HepG2 (cell line): ENCODE measurements around the gene RARG. TPM values are rescaled to one million over a fixed set of nuclear protein-coding genes. Genes with fewer than 3 reads are reported as not detected.
A peak's percentile ranks its signal among the peaks of the same experiment; 100 is the strongest.

Source experiments
- HNRNPH1 ChIP-seq: fragments of 200-400 bp; formaldehyde crosslinking; optimal IDR thresholded peaks from 2 replicates; pipeline ENCODE3; 2017; ENCODE audit warnings: mild to moderate bottlenecking, low read depth, low read length
- HOXA5 ChIP-seq: sonication (generic); formaldehyde crosslinking; IDR thresholded peaks from 2 replicates; pipeline ENCODE4 v1.4.0; 2020; ENCODE audit warnings: missing genetic modification reagents
- ZBTB38 ChIP-seq: sonication (generic); formaldehyde crosslinking; IDR thresholded peaks from 2 replicates; pipeline ENCODE4 v1.5.1; 2020; ENCODE audit warnings: mild to moderate bottlenecking, missing genetic modification reagents
- ZNF225 ChIP-seq: sonication (generic); formaldehyde crosslinking; IDR thresholded peaks from 2 replicates; pipeline ENCODE4 v1.4.0; 2020; ENCODE audit warnings: mild to moderate bottlenecking, missing genetic modification reagents
- ZNF350 ChIP-seq: sonication (generic); formaldehyde crosslinking; IDR thresholded peaks from 2 replicates; pipeline ENCODE4 v1.4.0; 2020; ENCODE audit warnings: mild to moderate bottlenecking, low read depth, missing genetic modification reagents, borderline replicate concordance
- ZNF670 ChIP-seq: sonication (generic); formaldehyde crosslinking; IDR thresholded peaks from 2 replicates; pipeline ENCODE4 v1.8.0; 2022; ENCODE audit warnings: mild to moderate bottlenecking, missing genetic modification reagents, borderline replicate concordance
- ZNF777 ChIP-seq: sonication (generic); formaldehyde crosslinking; IDR thresholded peaks from 2 replicates; pipeline ENCODE4 v1.4.0; 2020; ENCODE audit warnings: missing genetic modification reagents
- ZNF839 ChIP-seq: sonication (generic); formaldehyde crosslinking; IDR thresholded peaks from 2 replicates; pipeline ENCODE4 v1.4.0; 2020; ENCODE audit warnings: missing genetic modification reagents, mild to moderate bottlenecking, borderline replicate concordance
- ZNF891 ChIP-seq: sonication (generic); formaldehyde crosslinking; IDR thresholded peaks from 2 replicates; pipeline ENCODE4 v1.5.0; 2020; ENCODE audit warnings: mild to moderate bottlenecking, missing genetic modification reagents
- polyA plus RNA-seq, 8 experiments: library from polyadenylated mRNA; depleted of rRNA in 3 of 8; stranded (reverse) in 7 of 8; unstranded in 1 of 8; fragments of >200 nt; fragmentation: Illumina TruSeq in 4 of 8; extraction: Trizol in 4 of 8; gene quantifications; 2 replicates each; pipeline versions ENCODE4 v1.2.1 to v1.2.3, GENCODE V29; 2011 to 2016; ENCODE audit warnings: low read depth in 4 of 8, missing spikeins in 1 of 8, mixed read lengths in 1 of 8; ENCODE audit not compliant: insufficient read depth in 1 of 8
- total RNA-seq, 5 experiments: library from RNA; depleted of rRNA; stranded (reverse); fragments of >200 nt; fragmentation: Illumina TruSeq; extraction: Trizol; gene quantifications; 2 replicates each; pipeline ENCODE4 v1.2.3, GENCODE V29; 2016; ENCODE audit warnings: low read depth in 1 of 5
- TF ChIP-seq, protein P1 (sequence below): fragments of 450-650 bp; IDR thresholded peaks from 2 replicates; pipeline ENCODE4 v1.6.1; 2017; ENCODE audit warnings: mild to moderate bottlenecking
- TF ChIP-seq, protein P2 (sequence below): IDR thresholded peaks from 2 replicates; pipeline ENCODE4 v1.6.1; 2016; ENCODE audit warnings: low read depth, missing genetic modification reagents, missing compliant biosample characterization
- TF ChIP-seq, protein P3 (sequence below): sonication (generic); formaldehyde crosslinking; IDR thresholded peaks from 2 replicates; pipeline ENCODE4 v1.4.0; 2020; ENCODE audit warnings: missing genetic modification reagents
- TF ChIP-seq, protein P4 (sequence below): sonication (generic); formaldehyde crosslinking; IDR thresholded peaks from 2 replicates; pipeline ENCODE4 v1.5.1; 2020; ENCODE audit warnings: mild to moderate bottlenecking, missing genetic modification reagents, moderate library complexity
- TF ChIP-seq, protein P5 (sequence below): sonication (generic); formaldehyde crosslinking; IDR thresholded peaks from 2 replicates; pipeline ENCODE4 v1.4.0; 2020; ENCODE audit warnings: mild to moderate bottlenecking, missing genetic modification reagents

RARG gene
- total and polyA plus RNA-seq, 2 of the 13 experiments (the other 11 are each of a cell fraction or from before 2014, with no cell fraction given), result 0.77 to 1.5 TPM

DNA sequence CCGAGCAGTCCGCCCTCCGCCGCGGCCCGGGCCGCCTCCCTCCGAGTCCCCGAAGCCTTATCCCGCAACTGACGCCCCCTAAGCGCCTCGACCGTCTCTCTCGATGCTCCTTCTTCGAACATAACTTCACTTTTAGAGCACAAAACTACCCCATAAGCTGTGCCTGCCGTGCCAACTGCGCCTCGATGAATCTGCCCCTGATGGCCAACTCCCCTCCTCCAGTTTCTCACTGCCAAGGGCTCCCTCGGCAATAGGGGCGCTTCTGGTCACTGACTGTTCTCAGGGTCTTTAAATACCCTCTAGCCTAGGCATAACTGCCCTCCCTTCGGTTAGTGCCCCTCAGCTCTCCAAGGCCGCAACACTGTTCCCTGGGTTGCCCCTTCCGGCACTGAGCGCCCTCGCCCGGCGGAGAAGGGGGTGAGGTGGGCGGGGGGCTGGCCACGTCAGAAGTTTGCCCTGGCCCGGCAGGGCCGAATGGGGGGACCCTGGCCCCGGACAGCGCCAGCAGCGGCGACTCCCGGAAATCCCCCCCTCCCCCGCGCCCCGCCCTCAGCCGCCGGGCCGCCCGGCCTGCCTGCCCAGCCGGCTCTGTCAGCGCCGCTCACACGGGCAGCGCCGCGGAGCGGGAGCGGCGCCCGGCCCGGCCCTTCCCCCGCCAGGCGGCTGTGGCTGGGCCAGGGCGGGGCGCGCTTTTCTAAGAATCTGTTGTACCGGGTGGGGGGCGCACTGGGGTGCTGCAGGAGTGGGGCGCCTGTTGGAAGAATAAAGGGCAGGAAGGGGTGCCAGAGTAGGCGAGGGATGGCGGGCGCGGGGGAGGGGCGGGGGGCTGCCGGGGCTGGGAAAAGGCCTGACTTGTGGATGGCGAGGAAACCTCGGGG, 10.6 kb downstream of the RARG start (continued):
- TF ChIP-seq, protein P1, sequence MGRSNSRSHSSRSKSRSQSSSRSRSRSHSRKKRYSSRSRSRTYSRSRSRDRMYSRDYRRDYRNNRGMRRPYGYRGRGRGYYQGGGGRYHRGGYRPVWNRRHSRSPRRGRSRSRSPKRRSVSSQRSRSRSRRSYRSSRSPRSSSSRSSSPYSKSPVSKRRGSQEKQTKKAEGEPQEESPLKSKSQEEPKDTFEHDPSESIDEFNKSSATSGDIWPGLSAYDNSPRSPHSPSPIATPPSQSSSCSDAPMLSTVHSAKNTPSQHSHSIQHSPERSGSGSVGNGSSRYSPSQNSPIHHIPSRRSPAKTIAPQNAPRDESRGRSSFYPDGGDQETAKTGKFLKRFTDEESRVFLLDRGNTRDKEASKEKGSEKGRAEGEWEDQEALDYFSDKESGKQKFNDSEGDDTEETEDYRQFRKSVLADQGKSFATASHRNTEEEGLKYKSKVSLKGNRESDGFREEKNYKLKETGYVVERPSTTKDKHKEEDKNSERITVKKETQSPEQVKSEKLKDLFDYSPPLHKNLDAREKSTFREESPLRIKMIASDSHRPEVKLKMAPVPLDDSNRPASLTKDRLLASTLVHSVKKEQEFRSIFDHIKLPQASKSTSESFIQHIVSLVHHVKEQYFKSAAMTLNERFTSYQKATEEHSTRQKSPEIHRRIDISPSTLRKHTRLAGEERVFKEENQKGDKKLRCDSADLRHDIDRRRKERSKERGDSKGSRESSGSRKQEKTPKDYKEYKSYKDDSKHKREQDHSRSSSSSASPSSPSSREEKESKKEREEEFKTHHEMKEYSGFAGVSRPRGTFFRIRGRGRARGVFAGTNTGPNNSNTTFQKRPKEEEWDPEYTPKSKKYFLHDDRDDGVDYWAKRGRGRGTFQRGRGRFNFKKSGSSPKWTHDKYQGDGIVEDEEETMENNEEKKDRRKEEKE, result no peak
- TF ChIP-seq ZNF350 (CRISPR knock-in tag), result no peak
- TF ChIP-seq ZNF225 (CRISPR knock-in tag), result 0 out of 2 replicates have a peak, but pooled peaks have one; percentile 29
- TF ChIP-seq, protein P2, sequence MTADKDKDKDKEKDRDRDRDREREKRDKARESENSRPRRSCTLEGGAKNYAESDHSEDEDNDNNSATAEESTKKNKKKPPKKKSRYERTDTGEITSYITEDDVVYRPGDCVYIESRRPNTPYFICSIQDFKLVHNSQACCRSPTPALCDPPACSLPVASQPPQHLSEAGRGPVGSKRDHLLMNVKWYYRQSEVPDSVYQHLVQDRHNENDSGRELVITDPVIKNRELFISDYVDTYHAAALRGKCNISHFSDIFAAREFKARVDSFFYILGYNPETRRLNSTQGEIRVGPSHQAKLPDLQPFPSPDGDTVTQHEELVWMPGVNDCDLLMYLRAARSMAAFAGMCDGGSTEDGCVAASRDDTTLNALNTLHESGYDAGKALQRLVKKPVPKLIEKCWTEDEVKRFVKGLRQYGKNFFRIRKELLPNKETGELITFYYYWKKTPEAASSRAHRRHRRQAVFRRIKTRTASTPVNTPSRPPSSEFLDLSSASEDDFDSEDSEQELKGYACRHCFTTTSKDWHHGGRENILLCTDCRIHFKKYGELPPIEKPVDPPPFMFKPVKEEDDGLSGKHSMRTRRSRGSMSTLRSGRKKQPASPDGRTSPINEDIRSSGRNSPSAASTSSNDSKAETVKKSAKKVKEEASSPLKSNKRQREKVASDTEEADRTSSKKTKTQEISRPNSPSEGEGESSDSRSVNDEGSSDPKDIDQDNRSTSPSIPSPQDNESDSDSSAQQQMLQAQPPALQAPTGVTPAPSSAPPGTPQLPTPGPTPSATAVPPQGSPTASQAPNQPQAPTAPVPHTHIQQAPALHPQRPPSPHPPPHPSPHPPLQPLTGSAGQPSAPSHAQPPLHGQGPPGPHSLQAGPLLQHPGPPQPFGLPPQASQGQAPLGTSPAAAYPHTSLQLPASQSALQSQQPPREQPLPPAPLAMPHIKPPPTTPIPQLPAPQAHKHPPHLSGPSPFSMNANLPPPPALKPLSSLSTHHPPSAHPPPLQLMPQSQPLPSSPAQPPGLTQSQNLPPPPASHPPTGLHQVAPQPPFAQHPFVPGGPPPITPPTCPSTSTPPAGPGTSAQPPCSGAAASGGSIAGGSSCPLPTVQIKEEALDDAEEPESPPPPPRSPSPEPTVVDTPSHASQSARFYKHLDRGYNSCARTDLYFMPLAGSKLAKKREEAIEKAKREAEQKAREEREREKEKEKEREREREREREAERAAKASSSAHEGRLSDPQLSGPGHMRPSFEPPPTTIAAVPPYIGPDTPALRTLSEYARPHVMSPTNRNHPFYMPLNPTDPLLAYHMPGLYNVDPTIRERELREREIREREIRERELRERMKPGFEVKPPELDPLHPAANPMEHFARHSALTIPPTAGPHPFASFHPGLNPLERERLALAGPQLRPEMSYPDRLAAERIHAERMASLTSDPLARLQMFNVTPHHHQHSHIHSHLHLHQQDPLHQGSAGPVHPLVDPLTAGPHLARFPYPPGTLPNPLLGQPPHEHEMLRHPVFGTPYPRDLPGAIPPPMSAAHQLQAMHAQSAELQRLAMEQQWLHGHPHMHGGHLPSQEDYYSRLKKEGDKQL (CRISPR knock-in tag), result no peak
- TF ChIP-seq HNRNPH1, result no peak
- TF ChIP-seq, protein P3, sequence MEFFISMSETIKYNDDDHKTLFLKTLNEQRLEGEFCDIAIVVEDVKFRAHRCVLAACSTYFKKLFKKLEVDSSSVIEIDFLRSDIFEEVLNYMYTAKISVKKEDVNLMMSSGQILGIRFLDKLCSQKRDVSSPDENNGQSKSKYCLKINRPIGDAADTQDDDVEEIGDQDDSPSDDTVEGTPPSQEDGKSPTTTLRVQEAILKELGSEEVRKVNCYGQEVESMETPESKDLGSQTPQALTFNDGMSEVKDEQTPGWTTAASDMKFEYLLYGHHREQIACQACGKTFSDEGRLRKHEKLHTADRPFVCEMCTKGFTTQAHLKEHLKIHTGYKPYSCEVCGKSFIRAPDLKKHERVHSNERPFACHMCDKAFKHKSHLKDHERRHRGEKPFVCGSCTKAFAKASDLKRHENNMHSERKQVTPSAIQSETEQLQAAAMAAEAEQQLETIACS (CRISPR knock-in tag), result no peak
- TF ChIP-seq ZBTB38 (CRISPR knock-in tag), result peak; percentile 28; the same call in 1 of the 2 replicates
- TF ChIP-seq ZNF839 (CRISPR knock-in tag), result no peak
- no peak for TF ChIP-seq ZNF891 (CRISPR knock-in tag)
- TF ChIP-seq ZNF777, result no peak; the same call in none of the 2 replicates
- TF ChIP-seq HOXA5 (CRISPR knock-in tag), result no peak; the same call in 1 of the 2 replicates
- no peak for TF ChIP-seq ZNF670 (CRISPR knock-in tag)
- TF ChIP-seq, protein P4, sequence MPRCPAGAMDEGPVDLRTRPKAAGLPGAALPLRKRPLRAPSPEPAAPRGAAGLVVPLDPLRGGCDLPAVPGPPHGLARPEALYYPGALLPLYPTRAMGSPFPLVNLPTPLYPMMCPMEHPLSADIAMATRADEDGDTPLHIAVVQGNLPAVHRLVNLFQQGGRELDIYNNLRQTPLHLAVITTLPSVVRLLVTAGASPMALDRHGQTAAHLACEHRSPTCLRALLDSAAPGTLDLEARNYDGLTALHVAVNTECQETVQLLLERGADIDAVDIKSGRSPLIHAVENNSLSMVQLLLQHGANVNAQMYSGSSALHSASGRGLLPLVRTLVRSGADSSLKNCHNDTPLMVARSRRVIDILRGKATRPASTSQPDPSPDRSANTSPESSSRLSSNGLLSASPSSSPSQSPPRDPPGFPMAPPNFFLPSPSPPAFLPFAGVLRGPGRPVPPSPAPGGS (CRISPR knock-in tag), result no peak; the same call in 1 of the 2 replicates
- TF ChIP-seq, protein P5, sequence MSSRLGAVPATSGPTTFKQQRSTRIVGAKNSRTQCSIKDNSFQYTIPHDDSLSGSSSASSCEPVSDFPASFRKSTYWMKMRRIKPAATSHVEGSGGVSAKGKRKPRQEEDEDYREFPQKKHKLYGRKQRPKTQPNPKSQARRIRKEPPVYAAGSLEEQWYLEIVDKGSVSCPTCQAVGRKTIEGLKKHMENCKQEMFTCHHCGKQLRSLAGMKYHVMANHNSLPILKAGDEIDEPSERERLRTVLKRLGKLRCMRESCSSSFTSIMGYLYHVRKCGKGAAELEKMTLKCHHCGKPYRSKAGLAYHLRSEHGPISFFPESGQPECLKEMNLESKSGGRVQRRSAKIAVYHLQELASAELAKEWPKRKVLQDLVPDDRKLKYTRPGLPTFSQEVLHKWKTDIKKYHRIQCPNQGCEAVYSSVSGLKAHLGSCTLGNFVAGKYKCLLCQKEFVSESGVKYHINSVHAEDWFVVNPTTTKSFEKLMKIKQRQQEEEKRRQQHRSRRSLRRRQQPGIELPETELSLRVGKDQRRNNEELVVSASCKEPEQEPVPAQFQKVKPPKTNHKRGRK (CRISPR knock-in tag), result no peak
